Right renal pelvis (tissue), 4 donors: ENCODE results near the gene SMAP2. TPM values are rescaled to one million over a fixed set of nuclear protein-coding genes. Genes with fewer than 3 reads are reported as not detected.

Experiments
- DNase-seq, 4 donors: peaks; one replicate each; pipeline ENCODE4 v3.0.0-alpha.2; 2013; ENCODE audit warnings: low read depth in 4 of 4, low spot score in 3 of 4, missing footprints in 1 of 4
- polyA plus RNA-seq, 4 donors: library from polyadenylated mRNA; unstranded; fragments of 120-200 nt; gene quantifications; one replicate each; pipeline ENCODE4 v1.2.1, GENCODE V29; 2013; ENCODE audit not compliant: insufficient read length in 4 of 4

Gene SMAP2
- polyA plus RNA-seq, 4 donors, result 22.7 to 29.7 (median 24.3) TPM

GRCh38 chr1:40462956-40463590, 89.5 kb downstream of the SMAP2 start:
- DNase-seq, result no peak

GRCh38 chr1:40469327-40469726, 95.8 kb downstream of the SMAP2 start:
- DNase-seq, result no peak

Other genes starting within 250 kb of the SMAP2 start
- gene RLF, start 212.3 kb upstream of the SMAP2 start, polyA plus RNA-seq, result 10 to 100 TPM; 22.1 to 26.8 (median 24.4) TPM
- gene TMCO2, start 125.8 kb upstream of the SMAP2 start, polyA plus RNA-seq, result not detected
- gene ZMPSTE24, start 115.5 kb upstream of the SMAP2 start, polyA plus RNA-seq, result 10 to 100 TPM; 57.6 to 68.3 (median 66.0) TPM
- gene COL9A2, start 56.4 kb upstream of the SMAP2 start, polyA plus RNA-seq, result 10 to 100 TPM; 18.8 to 32.0 (median 23.5) TPM
- gene ZFP69B, start 76.7 kb downstream of the SMAP2 start, polyA plus RNA-seq, result 1 to 10 TPM; 4.8 to 5.6 (median 5.5) TPM
- gene ZFP69, start 103.6 kb downstream of the SMAP2 start, polyA plus RNA-seq, result 1 to 10 TPM; 5.3 to 9.8 (median 8.3) TPM
- gene EXO5, start 135.0 kb downstream of the SMAP2 start, polyA plus RNA-seq, result 10 to 100 TPM; 12.0 to 14.1 (median 12.5) TPM
- 10 to 100 TPM in 3 of 4 donors, 1 to 10 TPM in 1; 7.7 to 12.3 (median 11.3) TPM for gene ZNF684, start 157.9 kb downstream of the SMAP2 start, polyA plus RNA-seq